GM12865 (cell line): ENCODE measurements around the gene PLEKHG2.

Experiments
- DNase-seq: peaks from one replicate; pipeline ENCODE4 v3.0.0; 2010; ENCODE audit warnings: low read depth
- H3K4me3 ChIP-seq: 2 replicates; pipeline ENCODE4 v1.5.1; 2011; ENCODE audit warnings: mild to moderate bottlenecking, low read depth, low read length, control low read depth
- CTCF ChIP-seq: IDR thresholded peaks from 2 replicates; pipeline ENCODE4 v1.5.1; 2011; ENCODE audit warnings: low read length, control low read depth, low read depth, inconsistent platforms; ENCODE audit not compliant: insufficient read depth; ENCODE audit errors: missing control alignments

PLEKHG2 gene

GRCh38 chr19:39419003-39419402 lies 6.5 kb downstream of the PLEKHG2 start:
- no peak for DNase-seq
- H3K4me3 ChIP-seq = no peak overlapping the region
- no peak for TF ChIP-seq CTCF

- no peak overlapping the region for H3K4me3 ChIP-seq
- no peak for TF ChIP-seq CTCF
- DNase-seq = no peak
These were observed 8.3 kb downstream of the PLEKHG2 start for GRCh38 chr19:39420769-39421168.

GRCh38 chr19:39422020-39422419 lies 9.6 kb downstream of the PLEKHG2 start:
- H3K4me3 ChIP-seq = no peak overlapping the region
- no peak for DNase-seq
- no peak for TF ChIP-seq CTCF

- TF ChIP-seq CTCF = no peak
- no peak for DNase-seq
These were observed 11.0 kb downstream of the PLEKHG2 start for GRCh38 chr19:39423258-39424086.

GRCh38 chr19:39424934-39425333 lies 12.5 kb downstream of the PLEKHG2 start:
- H3K4me3 ChIP-seq = no peak overlapping the region
- DNase-seq = no peak

More at GRCh38 chr19:39423258-39424086, 11.0 kb downstream of the PLEKHG2 start:
- no peak overlapping the region for H3K4me3 ChIP-seq

GRCh38 chr19:39425744-39426143 lies 13.3 kb downstream of the PLEKHG2 start:
- no peak for DNase-seq
- no peak overlapping the region for H3K4me3 ChIP-seq
- TF ChIP-seq CTCF = no peak

More at GRCh38 chr19:39424934-39425333, 12.5 kb downstream of the PLEKHG2 start:
- TF ChIP-seq CTCF = no peak

GRCh38 chr19:39426170-39426569 lies 13.7 kb downstream of the PLEKHG2 start:
- TF ChIP-seq CTCF = no peak
- no peak for DNase-seq
- H3K4me3 ChIP-seq = no peak overlapping the region
